Activated T-cell treated with anti-CD3 and anti-CD28 coated beads for 48 hours (primary cell): ENCODE results near the gene ACAP3.
A peak's percentile ranks its signal among the peaks of the same experiment; 100 is the strongest.
"Not testable (repeated sequence)": the region's sequence is repeated elsewhere in the genome, so short reads cannot be mapped to it uniquely, and the experiment has no call there.

Experiments used
- DNase-seq: peaks from one replicate; pipeline ENCODE4 v3.0.0-alpha.2; 2020; ENCODE audit warnings: low read depth

The ACAP3 gene

GRCh38 chr1:1330366-1331067 is 22.8 kb upstream of the ACAP3 start:
- no peak for DNase-seq

DNA sequence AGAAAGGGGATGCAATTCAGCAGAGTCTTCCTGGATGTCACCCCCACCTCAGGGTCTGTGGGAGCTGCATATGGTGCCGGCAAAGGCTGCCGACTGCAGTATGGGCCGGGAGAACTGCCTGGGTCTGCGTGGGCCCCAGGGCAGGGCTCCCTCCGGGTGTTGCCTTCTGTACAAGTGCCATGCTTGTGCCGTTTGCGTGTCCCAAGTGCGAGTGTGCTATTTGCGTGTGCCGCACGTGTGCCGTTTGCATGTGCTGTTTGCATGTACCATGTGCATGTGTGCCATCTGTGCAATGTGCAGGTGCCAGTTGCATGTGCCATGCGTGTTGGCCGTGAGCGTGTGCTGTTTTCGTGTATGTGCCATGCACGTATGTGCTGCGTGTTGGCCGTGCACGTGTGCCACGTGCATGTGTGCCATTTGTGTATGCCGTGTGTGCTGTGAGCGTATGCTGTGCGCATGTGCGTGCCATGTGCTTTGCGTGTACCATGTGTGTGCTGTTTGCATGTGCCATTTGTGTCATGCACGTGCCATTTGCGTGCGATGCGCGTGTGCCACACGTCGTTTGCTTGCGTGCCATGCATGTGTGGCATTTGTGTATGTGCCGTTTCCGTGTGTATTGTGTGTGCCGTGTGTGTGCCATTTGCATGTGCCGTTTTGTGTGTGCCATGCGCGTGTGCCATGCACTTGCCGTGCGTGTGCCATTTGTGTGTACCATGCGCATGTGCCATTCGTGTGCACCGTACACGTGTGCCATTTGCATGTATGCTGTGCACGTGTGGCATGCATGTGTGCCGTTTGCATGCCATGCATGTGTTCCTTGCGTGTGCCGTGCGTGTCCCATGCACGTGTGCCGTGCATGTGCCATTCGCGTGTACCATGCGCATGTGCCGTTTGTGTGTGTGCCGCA is 21.8 kb upstream of the ACAP3 start:
- DNase-seq: no peak

- no peak for DNase-seq
Measured at GRCh38 chr1:1328254-1328653, 20.5 kb upstream of the ACAP3 start.

GRCh38 chr1:1327291-1327690 is 19.6 kb upstream of the ACAP3 start:
- no peak for DNase-seq

DNA sequence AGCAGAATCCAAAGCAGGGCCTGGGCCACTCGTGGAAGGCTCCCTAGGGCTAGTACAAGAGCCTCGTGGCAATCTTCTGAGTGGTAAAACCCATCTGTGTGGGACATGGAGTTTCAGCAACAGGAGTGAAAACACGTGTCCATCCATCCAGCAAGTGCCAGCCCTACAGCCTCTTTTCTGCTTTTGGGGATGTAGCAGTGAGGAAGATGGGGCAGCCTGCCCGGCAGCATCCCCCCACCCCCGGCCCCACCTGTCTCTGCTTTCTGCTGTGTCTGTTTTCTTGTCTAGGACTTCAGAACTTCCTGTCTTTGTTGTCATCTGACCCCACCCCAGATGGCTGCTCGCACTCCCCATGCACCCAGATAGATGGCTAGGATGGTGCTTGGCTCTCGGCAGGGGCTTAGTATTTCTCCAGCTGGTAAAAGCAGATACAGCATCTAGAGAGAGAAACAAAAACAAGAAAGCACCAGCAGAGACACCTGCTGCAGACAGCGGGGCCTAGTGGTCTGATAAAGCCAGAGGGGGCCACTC is 18.4 kb upstream of the ACAP3 start:
- DNase-seq: no peak

DNA sequence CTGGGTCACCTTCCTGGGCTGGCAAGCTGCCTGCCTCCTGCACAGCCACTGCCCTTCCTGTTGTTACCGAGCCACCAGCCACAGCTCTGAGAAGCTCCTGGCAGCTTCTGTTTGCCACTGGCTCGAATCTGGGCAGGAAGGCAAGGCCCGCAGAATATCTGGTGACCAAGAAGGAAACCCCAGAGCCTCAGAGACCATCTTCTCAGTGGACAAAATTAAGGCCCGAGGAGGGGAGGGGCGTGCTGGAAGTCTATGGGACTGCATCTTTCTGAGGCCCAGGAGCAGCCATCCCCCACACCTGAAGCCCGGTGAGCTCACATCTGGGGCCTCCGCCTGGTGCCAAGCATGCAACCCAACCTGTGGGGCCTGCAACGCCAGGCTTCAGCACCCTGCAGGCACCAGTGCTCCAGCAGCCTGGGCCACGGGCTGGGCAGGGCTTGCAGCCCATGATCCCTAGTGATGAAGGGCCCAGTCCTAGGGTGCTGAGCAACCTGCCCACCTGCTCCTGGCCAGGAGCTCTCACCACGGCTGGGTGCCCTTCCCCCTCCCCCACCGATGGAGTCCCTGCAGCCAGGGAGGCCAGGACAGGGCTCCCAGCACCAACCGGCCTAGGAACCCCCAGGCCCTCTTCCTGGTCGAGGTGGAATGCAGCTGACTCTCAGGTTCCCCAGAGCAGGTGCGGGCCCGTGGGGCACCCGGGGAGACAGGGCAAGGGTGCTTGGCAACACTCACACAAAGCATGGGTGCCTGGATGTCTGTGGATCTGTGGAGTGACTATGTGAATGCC is 17.8 kb upstream of the ACAP3 start:
- no peak for DNase-seq

DNA sequence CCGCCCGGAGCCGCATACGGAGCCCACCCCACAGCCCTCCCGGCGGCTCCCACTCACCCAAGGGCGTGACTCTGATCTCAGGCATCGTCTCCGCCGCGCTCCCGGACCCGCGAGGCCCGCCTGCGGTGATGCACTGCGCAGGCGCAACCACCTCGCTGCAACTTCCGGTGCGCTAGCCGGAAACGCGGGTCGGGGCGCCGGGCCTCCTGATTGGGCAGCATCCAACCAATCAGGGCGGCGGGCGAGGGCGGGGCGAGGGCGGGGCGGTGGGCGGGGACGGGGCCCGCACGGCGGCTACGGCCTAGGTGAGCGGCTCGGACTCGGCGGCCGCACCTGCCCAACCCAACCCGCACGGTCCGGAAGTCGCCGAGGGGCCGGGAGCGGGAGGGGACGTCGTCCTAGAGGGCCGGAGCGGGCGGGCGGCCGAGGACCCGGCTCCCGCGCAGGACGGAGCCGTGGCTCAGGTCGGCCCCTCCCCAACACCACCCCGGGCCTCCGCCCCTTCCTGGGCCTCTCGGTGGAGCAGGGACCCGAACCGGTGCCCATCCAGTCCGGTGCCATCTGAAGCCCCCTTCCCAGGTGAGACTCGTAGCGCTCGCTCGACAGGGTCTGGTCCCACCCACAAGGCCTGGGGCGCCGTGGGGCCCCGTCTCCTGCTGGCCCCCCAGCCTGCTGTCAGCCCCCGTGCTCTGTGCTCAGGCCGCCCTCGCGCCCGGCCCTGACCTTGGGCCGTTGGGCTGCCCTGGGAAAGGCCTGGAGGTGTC is 17.0 kb upstream of the ACAP3 start, which contains the start of the genes CPTP and INTS11:
Gene CPTP, plus strand, starts transcription at position 279 of the 764 bp plus-strand sequence. CDS start 2,109 bp downstream, outside the sequence.
Gene INTS11, minus strand, starts transcription at position 137 of the 764 bp plus-strand sequence. Its CDS starts 52 bp downstream, at position 85.
- peak; percentile 94 for DNase-seq

DNA sequence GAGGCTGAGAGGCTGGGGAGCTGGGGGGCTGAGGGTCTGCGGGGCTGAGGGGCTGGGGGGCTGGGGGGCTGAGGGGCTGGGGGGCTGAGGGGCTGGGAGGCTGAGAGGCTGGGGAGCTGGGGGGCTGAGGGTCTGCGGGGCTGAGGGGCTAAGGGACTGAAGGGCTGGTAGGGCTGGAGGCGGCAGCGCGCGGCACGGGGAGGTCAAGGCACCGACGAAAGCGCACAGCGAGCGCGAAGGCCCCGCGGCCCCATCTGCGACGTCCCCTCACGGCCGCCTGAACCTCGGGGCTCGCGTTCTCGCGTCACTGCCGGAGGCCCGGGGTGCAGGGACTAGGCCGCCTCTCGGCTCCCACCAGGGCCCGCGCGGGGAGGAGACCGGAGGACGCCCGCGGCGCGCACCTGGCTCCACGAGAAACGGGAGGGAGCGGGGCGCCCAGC is 16.4 kb upstream of the ACAP3 start:
- DNase-seq: no peak

GRCh38 chr1:1322952-1323351 is 15.2 kb upstream of the ACAP3 start:
- DNase-seq: no peak

DNA sequence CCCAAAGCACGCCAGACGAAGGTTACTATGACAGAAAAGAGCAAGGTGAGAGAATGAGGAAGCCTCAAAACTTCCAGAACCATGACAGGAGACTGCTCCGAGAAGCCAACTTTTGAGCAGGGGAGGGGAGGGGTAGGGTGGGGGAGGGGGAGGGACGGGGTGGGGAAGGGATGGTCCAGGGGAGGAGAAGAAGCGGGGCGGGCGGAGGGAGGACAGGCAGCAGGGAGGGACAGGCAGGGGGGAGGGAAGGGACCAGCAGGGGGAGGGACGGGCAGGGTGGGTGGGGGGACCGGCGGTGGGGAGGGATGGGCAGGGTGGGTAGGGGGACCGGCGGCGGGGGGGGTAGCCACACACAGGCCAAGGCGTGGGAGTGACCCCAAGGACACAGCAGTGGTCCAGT is 14.7 kb upstream of the ACAP3 start:
- DNase-seq: no peak

- DNase-seq: no peak
Measured at GRCh38 chr1:1321477-1321876, 13.7 kb upstream of the ACAP3 start.

GRCh38 chr1:1320666-1321448 is 13.1 kb upstream of the ACAP3 start:
- no peak for DNase-seq

GRCh38 chr1:1319646-1319941 is 11.9 kb upstream of the ACAP3 start:
- DNase-seq: no peak

GRCh38 chr1:1318777-1319645 is 11.3 kb upstream of the ACAP3 start:
- no peak for DNase-seq

DNA sequence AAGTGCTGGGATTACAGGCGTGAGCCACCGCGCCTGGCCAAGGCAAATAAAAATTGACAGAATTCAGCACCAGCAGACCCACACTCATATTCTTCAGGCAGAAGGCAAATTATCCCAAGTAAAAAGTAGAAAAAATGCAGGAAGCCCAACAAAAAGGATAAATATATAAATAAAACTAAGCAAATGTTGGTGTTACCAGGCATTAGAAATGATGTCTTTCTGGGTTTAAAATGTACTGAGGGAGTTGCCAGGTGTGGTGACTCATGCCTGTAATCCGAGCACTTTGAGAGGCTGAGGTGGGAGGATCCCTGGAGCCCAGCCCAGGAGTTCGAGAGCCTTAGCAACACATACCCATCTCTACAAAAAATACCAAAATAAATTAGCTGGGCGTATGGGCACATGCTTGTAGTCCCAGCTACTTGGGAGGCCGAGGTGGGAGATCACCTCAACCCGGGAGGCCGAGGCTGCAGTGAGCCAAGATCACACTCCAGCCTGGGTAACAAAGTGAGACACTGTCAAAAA is 10.5 kb upstream of the ACAP3 start:
- DNase-seq: no peak

DNA sequence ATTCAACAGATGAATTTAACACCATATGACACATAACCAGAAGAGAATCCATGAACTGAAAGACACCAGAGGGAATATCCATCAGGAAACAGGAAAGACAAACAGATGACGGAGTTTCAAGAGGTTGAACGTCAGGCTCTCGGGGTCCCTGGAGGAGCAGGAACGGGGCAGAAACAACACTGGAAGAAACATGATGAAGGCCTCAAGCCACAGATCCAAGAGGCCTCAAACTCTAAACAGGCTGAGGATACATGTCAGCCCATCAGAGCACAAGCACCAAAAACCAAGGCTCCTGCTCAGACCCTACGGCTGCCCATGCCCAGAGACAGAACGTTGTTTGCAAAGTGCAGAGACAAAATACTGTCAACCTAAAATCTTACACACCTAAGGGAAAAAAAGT is 9.7 kb upstream of the ACAP3 start:
- no peak for DNase-seq

- not testable (repeated sequence) for DNase-seq
Measured at GRCh38 chr1:1316199-1316598, 8.5 kb upstream of the ACAP3 start.

DNA sequence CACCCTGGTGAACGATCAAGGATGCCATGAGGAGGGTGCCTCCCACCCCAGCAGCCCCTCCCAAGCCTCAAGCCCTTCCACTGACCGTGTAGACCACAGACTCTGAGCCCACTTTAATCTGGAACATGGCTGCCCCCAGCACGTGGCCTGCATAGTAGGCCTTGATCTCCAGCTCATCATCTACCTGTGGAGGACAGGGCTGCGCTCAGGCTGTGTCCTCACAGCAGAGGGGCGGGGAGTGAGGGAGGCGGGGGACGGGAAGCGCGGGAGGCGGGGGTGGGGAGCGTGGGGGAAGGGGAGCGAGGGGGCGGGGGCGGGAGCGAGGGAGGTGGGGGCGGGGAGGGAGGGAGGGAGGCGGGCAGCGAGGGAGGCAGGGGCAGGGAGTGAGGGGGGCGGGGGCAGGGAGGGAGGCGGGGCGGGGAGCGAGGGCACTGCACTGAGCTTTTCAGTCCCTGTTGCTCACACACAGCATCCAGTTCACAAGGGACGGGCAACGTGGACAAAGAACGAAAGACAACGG is 7.8 kb upstream of the ACAP3 start:
- DNase-seq: no peak

DNA sequence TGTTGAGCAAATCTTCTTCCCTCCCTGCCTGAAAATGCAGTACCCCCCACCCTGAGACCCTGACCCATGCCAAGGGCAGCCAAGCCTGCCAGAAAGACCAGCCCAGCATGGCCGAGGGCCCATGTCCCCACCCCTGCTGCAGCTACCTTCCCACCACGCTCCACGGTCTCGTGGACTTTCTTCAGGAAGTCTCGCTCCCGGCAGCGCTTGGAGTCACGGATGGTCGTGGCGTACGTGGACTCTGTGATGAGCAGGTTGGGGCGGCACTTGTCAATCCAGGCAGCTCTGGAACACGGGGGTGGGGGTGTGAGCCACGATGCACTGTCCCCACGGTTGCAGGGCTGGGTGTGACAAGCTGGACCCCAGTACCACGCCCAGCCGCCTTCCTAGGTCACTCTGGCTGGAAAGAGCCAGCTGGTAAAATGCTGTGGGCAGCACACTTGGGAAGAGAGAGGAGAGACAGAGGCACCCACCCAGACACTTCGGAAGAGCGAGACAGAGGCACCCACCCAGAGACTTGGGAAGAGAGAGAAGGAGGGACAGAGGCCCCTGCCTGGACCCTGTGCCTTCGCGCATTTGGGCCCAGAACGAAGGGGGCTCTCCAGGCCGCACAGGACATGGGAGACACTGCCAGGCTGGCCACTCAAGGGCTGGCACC is 7.1 kb upstream of the ACAP3 start:
- DNase-seq: no peak
